ENCODE results near the gene HSF2BP. TPM values are rescaled to one million over a fixed set of nuclear protein-coding genes. Genes with fewer than 3 reads are reported as not detected.
"Not testable (repeated sequence)": the region's sequence is repeated elsewhere in the genome, so short reads cannot be mapped to it uniquely, and the experiment has no call there.

The HSF2BP gene
- polyA plus RNA-seq, 3 donors, result 1.7 to 2.6 (median 2.2) TPM

DNA sequence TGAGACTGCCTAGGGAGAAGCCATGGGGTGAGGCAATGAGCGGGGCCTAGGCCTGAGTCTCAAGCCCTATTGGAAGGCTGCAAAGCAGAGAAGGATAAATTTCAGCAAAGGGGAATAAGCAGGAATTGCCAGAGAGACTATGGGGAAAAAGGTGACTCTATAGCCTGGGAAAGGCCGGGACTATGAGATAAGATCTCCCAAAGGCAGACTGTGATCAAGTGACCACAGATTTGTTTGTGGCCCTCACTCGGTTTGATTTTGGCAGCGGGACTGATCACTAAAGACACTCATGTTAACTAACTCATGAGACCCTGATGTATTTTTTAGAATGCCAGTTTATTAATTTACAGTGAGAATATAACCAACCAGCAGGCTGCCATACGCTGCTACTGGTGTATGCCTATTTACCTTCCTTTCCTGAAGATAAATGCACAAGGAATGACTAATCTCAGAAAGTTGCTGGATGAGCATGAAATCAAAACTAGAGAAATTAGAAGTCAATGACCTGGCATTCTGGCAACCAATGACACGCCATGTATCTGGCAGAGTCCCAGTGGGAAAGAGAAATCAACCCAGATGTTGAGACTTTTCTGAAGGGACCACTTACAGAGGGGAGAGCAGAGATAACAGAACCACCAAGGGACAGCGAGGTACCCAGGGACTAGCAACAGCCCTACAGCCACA lies 4.3 kb downstream of the HSF2BP start:
- no peak for DNase-seq

DNA sequence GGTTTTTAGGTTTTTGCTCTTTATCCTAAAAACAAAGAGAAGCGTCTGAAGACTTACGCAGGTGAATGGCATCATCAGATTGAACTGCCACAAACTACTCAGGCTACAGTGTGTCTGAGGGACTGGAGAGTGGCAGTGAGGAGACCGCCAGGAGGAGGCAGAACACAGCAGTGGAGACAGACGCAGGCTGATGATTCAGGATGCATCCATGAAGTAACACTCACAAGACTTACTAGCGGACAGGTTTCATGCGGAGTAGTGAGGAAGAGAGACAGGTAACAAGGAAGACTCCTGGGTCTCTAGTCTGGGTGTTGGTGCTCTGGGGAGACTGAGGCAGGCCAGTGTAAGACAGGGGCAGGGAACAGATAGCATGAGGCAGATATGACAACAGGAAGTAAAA lies 5.7 kb downstream of the HSF2BP start:
- DNase-seq, result no peak

- no peak for DNase-seq
Observed at GRCh38 chr21:43652616-43653015, 6.7 kb downstream of the HSF2BP start.

DNA sequence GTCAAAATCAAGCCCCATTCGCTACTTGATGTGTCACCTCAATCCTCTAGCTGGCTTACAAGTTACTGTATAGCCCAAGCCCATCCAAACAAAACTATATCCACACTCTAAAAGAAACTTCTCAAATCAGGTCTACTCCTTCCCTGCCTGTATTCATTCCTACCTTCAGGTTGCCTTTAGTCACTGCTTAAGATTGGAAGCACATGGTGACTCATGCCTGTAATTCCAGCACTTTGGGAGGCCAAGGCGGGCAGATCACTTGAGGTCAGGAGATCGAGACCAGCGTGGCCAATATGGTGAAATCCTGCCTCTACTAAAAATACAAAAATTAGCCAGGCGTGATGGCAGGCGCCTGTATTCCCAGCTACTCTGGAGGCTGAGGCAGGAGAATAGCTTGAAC lies 7.4 kb downstream of the HSF2BP start:
- not testable (repeated sequence) for DNase-seq

GRCh38 chr21:43648171-43648570 lies 11.1 kb downstream of the HSF2BP start:
- DNase-seq, result no peak

GRCh38 chr21:43646550-43647260 lies 12.6 kb downstream of the HSF2BP start:
- peak; percentile 80 for DNase-seq

GRCh38 chr21:43645976-43646375 lies 13.3 kb downstream of the HSF2BP start:
- no peak for DNase-seq

DNA sequence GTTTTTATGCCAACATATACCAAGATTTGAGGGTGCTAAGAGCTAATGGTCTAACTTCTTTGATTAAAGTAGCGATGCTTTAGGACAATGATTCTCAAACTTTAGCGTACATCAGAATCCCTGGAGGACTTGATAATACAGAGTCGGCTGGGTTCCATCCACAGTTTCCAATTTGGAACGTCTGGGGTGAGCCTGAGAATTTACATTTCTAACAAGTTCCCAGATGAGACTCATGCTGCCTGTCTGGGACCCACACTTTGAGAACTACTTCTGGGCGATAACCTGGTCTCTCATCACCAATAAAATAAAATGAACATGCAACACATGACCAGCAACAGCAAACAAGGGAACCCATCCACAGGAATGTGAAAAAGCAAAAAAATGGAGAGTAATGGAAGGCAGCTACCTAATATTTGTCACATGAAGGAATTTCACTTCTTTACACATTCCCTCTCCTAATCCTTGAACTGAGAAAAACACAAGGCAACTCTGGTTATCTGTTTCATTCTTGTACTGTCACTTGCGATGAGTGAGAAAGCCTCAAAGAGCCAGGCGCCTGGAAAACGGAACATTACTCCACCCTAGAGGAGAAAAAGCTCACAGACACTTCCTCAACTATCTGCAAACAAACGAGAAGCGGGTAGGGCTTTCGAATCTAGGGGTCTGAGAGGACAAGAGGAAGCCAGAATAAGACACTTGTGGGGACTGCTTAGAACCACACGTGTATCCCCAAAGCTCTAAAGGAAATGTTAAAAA lies 14.0 kb downstream of the HSF2BP start:
- peak; percentile 67 for DNase-seq

GRCh38 chr21:43644609-43645008 lies 14.7 kb downstream of the HSF2BP start:
- DNase-seq, result no peak

DNA sequence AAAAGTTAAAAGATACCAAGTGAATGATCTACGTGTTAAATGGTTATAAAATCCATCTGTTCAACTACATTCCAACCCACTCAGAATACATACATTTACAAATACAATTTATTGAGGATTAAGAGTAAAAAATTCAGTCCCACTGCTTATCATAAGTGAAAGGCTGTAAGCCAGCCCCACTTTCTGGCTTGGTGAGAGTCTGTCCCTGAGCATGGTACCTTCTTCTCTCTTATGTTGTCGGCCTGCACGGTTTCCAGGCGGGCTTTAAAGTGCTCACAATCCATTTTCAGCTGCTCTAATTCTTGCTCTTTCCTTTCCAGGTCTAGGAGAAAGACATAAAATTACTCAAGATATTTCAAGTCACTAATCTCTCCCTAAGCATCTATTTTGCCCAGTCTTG lies 15.2 kb downstream of the HSF2BP start:
- DNase-seq, result no peak

DNA sequence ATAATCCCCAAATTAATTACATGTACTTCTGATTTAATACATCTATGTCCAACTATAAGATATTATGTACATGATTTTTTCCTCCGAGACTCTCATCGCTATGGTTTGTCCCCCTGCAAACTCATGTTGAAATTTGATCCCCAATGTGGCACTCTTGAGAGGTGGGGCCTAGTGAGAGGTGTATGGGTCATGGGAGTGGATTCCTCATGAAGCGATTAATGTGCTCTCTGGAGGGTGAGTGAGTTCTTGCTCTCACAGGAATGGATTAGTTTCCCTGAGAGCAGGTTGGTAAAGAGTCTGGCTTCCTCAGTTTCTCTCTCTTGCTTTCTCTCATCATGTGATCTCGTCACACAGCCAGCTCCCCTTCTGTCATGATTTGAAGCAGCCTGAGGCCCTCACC lies 16.1 kb downstream of the HSF2BP start:
- no peak for DNase-seq

DNA sequence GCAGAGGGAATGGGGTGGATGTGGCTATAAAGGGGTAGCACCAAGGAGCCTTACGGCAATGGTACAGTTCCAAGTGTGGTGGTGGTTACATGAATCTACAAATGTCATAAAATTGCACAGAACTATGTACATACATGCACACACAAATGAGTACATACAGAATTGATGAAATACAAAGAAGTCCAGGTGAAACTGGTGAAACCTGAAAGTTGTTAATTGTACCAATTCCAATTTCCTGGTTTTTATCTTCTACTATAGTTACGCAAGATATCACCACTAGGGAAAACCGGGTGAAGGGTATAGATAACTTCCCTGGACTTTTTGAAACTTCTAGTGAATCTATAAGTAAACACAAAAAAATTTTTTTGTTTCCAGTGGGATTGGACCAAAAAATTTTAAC lies 18.9 kb downstream of the HSF2BP start:
- DNase-seq, result no peak

DNA sequence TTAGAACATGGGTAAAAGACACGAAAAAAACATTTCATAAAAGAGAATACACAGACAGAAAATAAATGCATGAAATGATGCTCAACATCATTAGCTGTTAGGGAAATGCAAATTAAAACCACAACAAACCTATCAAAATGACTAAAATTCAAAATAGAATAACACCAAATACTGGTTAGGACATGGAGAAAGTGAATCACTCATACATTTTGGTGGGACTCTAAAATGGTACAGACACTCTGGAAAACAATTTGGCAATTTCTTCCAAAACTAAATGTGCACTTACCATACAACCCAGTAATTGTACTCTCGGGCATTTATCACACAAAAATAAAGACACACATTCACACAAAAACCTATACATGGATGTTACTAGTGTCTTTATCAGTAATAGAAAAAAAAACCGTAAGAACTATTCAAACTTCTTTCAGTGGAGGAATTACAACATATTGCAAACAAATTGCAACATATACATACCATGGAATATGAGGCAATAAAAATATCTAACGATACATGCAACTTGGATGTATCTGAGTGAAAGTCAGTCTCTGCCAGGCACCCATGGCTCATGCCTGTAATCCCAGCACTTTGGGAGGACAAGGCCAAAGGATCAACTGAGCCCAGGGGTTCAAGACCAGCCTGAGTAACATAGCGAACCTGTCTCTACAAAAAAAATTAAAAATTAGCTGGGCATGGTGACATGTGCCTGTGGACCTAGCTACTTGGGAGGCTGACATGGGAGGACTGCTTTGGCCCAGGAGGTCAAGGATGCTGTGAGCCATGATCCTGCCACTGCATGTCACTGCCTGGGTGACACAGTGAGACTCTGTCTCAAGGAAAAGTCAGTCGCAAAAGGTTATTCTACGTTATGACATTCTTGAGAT lies 19.6 kb downstream of the HSF2BP start:
- DNase-seq, result no peak

DNA sequence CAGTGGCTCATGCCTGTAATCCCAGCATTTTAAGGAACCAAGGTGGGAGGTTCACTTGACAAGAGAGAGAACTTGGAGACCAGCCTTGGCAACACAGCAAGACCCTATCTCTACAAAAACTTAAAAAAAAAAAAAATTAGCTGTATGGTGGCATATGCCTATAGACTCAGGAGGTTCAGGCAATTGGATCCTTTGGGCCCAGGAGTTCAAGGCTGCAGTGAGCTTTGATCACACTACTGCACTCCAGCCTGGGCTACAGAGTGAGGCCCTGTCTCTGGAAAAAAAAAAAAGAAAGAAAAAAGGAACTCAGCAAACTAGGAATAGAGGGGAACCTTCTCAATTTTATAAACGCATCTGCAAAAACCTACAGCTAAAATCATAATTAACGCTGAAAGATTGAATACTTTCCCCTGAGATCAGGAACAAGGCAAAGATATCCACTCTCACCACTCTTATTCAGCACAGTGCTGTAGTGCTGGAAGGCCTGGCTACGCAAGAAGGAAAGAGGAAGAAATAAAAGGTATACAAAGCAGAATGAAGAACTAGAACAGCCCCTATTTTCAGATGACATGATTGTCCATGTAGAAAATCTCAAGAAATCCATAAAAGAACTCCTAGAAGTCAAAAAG lies 21.6 kb downstream of the HSF2BP start:
- no peak for DNase-seq

- no peak for DNase-seq
Observed at GRCh38 chr21:43635436-43635835, 23.9 kb downstream of the HSF2BP start.

DNA sequence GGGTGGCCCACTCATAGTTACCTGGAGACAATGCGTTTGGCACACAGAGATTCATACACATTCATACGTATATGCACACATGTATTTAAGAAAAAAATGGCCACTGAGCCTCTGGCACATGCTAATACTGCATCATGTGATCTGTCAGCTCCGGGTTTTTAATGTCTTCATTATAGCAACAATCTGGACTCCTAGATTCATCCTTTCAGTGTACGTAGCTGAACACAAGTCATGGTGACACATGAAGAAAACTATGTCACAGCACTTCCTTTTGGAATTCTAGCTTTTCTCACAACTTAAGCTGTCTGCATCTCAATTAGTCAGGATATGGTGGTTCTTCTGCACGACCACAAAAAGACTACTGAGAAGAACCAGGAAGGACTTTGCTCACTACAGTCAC lies 24.7 kb downstream of the HSF2BP start:
- no peak for DNase-seq

DNA sequence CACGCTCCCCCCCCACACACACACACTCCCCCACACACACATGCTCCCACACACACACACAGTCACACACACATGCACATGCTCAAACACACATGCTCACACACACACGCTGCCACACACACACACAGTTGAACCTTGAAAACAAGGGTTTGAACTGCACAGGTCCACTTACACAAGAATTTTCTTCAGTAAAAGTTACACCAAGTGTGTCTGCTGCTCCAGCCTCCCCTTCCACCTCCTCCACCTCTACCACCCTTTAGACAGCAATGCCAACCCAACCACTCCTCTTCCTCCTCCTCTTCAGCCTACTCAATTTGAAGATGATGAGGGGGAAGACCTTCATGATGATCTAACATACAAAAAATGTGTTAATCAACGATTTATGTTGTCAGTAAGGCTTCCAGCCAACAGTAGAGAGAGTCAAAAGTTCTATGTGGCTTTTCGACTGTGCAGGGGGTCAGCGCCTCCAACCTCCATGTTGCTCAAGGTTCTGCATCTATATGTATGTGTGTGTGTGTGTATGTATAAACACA lies 26.8 kb downstream of the HSF2BP start:
- DNase-seq, result no peak

DNA sequence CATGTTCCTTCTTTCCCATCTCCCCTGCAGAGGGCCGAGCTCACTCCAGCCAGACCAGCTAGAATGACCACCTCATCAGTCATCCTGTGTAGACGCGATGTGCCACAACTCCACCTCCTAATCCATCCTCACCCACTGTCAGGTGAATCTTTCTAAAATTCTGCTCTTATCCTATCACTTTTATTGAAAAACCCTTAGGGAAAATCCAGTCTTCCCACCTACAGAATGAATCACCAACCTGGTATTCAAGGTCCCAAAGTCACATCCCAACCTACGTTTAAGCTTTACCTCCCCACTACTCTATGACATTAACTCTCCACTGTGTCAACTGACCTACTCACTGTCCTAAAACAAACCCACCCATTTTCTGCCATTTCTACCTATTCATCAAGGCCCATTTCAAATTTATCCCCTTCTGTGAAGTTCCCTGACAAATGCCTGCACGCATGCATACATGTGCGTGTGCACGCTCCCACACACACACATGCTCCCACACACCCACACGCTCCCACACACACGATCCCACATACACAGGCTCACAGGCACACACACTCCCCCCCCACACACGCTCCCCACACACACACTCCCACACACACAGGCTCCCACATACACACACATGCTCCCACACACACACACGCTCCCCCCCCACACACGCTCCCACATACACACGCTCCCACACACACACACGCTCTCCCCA lies 27.7 kb downstream of the HSF2BP start:
- no peak for DNase-seq

GRCh38 chr21:43627527-43627926 lies 31.8 kb downstream of the HSF2BP start:
- no peak for DNase-seq

- no peak for DNase-seq
Observed at GRCh38 chr21:43626390-43626789, 32.9 kb downstream of the HSF2BP start.

- DNase-seq, result no peak
Observed at GRCh38 chr21:43624339-43624738, 34.9 kb downstream of the HSF2BP start.
